ENCODE data around the gene POTEE. TPM values are rescaled to one million over a fixed set of nuclear protein-coding genes. Genes with fewer than 3 reads are reported as not detected.
A peak's percentile ranks its signal among the peaks of the same experiment; 100 is the strongest.
"Not testable (repeated sequence)": the region's sequence is repeated elsewhere in the genome, so short reads cannot be mapped to it uniquely, and the experiment has no call there.

The POTEE gene
- 1 to 10 TPM in 1 of 2 donors, under 1 TPM in 1; 0.31 to 1.6 TPM for total RNA-seq

DNA sequence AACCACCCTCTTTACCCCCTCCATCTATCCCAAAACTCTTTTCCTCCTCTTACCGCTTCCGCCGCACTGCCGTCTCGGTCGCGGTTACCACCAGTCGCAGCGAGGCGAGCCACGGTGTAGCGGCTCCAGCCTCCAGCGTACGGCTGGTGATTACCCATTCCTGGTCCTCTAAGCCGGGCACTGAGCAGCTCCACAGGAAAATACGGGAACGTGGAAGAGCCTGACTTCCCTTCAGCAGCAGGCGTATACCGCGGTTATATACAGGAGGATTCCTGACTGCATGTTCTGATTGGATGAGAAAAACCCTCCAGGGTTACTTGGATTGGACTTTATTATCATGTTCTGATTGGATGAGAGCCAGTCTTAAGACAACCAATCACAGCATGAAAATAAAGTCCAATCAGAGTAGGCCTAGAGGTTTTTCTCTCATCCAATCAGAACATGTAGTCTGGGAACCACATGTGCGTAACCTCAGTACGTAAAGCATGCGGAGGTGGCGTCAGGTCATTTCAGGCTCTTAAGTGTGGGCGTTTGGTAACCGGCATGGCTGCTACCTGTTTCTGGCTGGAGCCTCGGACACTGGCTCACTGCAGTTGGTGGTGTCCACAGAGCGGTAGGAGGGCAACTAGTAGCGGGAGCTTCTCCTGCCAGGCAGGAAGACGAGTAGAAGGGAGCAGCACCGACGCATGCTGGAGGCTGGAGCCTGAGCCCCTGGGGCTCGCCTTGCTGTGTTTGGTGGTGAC, at the start of gene POTEE:
Gene POTEE, plus strand, starts transcription at position 507 of the 743 bp plus-strand sequence. CDS start 8,867 bp downstream, outside the sequence.
- not testable (repeated sequence) for H3K4me3 Mint-ChIP-seq; H3K9me3 Mint-ChIP-seq; H3K27ac Mint-ChIP-seq; H3K27me3 Mint-ChIP-seq; H3K36me3 Mint-ChIP-seq; H3K4me1 Mint-ChIP-seq (ENCODE audit: low read depth in 2 of 2); DNase-seq (ENCODE audit: low spot score)
- ATAC-seq = peak; percentile 51 to 52

DNA sequence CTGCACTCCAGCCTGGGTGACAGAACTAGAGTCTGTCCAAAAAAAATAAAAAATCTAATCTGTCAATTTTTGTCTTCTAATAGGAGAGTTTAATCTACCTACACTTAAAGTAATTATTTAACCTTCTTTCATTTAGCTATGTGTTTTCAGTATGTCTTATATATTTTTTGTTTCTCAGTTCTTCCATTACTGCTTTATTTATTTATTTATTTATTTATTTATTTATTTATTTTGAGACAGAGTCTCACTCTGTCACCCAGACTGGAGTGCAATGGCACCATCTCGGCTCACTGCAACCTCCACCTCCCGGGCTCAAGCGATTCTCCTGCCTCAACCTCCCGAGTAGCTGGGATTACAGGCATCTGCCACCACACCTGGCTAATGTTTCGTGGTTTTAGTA, 43.8 kb upstream of the POTEE start:
- H3K27ac Mint-ChIP-seq = not testable (repeated sequence)

DNA sequence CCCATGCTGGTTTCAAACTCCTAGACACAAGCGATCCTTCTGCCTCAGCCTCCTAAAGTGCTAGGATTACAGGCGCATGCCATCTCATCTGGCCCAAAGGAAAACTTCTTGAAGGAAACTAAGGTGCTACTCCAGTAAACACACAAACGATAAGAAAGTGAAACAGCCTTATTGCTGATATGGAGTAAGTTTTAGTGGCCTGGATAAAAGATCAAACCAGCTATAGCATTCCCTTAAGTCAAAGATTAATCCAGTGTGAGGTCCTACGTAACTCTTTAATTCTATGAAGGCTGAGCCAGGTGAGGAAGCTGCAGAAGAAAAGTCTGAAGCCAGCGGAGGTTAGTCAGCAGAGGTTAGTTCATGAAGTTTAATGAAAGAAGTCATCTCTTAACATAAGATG, 40.8 kb upstream of the POTEE start:
- H3K27ac Mint-ChIP-seq = no peak overlapping the region
- no peak for DNase-seq (ENCODE audit: low spot score)
- no peaks in the 10 kb centered on the region for H3K36me3 Mint-ChIP-seq
- no peaks in the 10 kb centered on the region for H3K9me3 Mint-ChIP-seq
- H3K27me3 Mint-ChIP-seq = peaks cover 9 to 11% of the 10 kb centered on the region in 2 donors
- no peak for ATAC-seq
- H3K4me3 Mint-ChIP-seq = no peak overlapping the region
- H3K4me1 Mint-ChIP-seq (ENCODE audit: low read depth in 2 of 2) = no peaks in the 10 kb centered on the region

More for the DNA sequence above, 43.8 kb upstream of the POTEE start:
- H3K4me1 Mint-ChIP-seq (ENCODE audit: low read depth in 2 of 2); H3K36me3 Mint-ChIP-seq; ATAC-seq; H3K27me3 Mint-ChIP-seq; H3K4me3 Mint-ChIP-seq; H3K9me3 Mint-ChIP-seq; DNase-seq (ENCODE audit: low spot score): not testable (repeated sequence)

DNA sequence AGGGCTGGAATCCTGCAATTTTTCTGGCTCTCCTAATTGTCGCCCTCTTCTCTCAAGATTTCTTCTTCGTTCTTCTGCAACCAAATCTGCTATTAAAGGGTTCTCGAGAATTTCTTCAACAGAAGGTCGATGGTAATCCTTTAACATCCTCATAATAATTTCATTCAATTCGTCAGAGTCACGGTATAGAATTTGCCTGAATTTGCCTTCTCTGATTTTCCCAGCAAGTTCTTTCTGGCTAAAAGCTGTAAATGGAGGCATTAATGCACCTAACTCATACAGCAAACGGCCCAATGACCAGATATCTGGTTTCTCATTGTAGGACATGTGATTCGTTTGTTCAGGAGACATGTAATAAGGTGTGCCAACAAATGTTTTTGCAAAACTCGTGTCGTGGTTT, 31.3 kb upstream of the POTEE start:
- not testable (repeated sequence) for DNase-seq (ENCODE audit: low spot score); H3K4me3 Mint-ChIP-seq; H3K4me1 Mint-ChIP-seq (ENCODE audit: low read depth in 2 of 2); ATAC-seq; H3K9me3 Mint-ChIP-seq; H3K36me3 Mint-ChIP-seq; H3K27ac Mint-ChIP-seq
- peaks cover 23 to 27% of the 10 kb centered on the region in 2 donors for H3K27me3 Mint-ChIP-seq

DNA sequence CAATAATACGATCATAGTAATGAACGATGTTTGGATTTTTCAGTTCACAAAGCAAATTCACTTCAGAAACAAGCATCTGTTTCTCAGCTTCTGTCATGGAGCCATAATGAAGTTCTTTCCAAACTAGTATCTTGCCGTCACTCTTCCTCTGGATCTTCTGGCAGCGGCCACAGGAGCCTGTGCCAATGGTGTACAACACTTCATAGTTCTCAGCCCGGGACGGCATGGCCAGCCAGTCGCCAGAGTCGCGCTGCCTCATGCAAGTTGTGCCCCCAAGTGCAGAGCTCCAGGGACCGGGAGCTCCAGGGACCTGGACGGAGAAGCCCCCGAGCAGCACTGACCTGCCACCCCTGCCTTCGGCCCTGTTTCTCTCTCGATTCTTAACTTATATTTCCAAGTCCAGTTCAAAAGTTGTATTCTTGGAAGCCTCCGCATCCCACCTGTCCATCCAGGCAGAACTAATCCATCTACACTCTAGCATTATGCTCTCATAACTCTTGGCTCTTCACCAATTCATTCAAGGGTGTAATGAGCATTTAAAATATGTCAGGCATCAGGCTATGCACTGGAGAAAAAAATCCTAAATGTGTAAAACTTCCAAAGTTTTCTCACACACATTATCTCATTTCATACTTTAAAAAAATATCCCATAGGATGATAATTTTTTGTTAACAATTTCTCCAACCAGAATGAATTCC, 30.5 kb upstream of the POTEE start:
- peaks cover 23 to 28% of the 10 kb centered on the region in 2 donors for H3K27me3 Mint-ChIP-seq
- H3K36me3 Mint-ChIP-seq, H3K9me3 Mint-ChIP-seq: not testable (repeated sequence)

DNA sequence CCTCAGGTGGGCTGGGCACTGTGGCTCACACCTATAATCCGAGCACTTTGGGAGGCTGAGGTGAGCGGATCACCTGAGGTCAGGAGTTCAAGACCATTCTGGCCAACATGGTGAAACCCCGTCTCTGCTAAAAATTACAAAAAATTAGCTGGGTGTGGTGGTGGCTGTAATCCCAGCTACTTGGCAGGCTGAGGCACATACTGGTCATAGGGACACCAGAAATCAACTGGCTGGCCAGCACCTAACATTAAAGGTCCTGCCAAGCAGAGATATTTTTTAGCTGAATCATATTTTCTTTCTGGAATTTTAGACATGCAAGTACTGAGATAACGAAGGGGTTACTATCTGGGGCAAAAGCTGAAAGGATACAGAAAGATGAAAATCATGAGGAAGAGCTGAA, 27.9 kb upstream of the POTEE start:
- not testable (repeated sequence) for H3K36me3 Mint-ChIP-seq; H3K9me3 Mint-ChIP-seq; H3K4me1 Mint-ChIP-seq (ENCODE audit: low read depth in 2 of 2); H3K27ac Mint-ChIP-seq; DNase-seq (ENCODE audit: low spot score); H3K4me3 Mint-ChIP-seq; ATAC-seq
- peaks cover 21 to 28% of the 10 kb centered on the region in 2 donors for H3K27me3 Mint-ChIP-seq

More for the DNA sequence above, 30.5 kb upstream of the POTEE start:
- not testable (repeated sequence) for DNase-seq (ENCODE audit: low spot score); H3K4me3 Mint-ChIP-seq; H3K4me1 Mint-ChIP-seq (ENCODE audit: low read depth in 2 of 2); ATAC-seq; H3K27ac Mint-ChIP-seq

DNA sequence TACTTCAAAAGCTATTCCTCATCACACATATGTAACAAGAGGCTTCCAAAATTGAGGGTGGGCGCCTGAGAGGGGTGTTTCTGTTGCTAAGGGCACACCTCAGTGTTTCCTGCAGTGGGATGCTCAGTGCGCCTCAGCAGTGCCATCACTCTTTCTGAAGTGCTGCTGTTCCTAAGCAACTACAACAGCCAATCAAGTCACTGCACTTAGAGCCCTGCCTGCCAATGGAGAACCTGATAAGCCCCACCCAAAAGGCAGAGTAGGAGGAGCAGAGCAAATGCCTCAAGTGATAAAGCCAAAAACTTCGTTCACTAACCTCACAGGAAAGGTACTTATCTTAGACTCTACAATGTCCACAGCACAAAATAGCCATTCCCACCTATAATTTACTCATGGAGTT, 15.9 kb upstream of the POTEE start:
- H3K4me3 Mint-ChIP-seq; H3K27ac Mint-ChIP-seq; ATAC-seq; H3K4me1 Mint-ChIP-seq (ENCODE audit: low read depth in 2 of 2); H3K36me3 Mint-ChIP-seq; DNase-seq (ENCODE audit: low spot score); H3K9me3 Mint-ChIP-seq: not testable (repeated sequence)
- peaks cover 15 to 27% of the 10 kb centered on the region in 2 donors for H3K27me3 Mint-ChIP-seq

DNA sequence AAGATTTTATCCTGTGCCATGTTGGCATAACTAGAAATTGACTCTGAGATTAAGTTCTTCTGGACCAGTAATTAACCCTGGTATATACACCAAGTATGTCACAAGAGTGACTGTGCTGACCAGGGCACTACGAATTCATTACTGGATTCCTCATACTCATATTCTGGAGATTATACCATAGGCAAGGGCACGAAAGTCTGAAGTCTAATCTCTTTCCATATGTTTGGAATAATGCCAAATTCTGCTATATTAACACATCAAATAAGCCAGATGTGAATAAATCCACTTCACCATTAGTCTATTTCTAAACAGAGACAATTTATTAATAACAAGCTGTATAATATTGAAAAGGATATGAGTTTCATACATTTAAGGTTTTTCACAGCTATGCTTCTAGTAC, 13.2 kb upstream of the POTEE start:
- not testable (repeated sequence) for H3K27me3 Mint-ChIP-seq; H3K36me3 Mint-ChIP-seq; DNase-seq (ENCODE audit: low spot score); H3K4me1 Mint-ChIP-seq (ENCODE audit: low read depth in 2 of 2); ATAC-seq; H3K27ac Mint-ChIP-seq; H3K4me3 Mint-ChIP-seq; H3K9me3 Mint-ChIP-seq

DNA sequence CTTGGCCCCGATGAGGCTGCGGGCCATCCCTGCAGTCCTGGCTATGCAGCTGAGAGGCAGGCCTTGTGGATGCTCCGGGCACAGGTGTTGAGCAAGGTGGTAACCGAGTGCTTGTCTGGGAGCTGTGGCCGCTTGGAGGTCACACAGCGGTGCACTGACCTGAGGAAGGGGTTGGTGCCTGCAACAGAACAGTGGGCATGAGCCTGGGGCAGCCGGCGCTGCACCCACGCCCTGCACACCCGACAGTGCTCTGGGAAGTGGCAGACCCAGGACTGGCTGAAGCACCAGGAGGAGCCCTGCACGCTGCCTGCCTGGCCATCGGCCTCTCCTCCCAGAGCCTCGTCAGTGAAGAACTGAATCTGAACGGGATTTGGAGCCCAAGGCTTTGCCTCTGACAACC, 8.2 kb upstream of the POTEE start:
- Mint-ChIP-seq H3K27me3 (peaks cover 5 to 7% of the 10 kb centered on the region in 2 donors), H3K36me3 (no peaks in the 10 kb centered on the region), H3K4me3 (no peak overlapping the region), H3K4me1 (ENCODE audit: low read depth in 2 of 2) (no peaks in the 10 kb centered on the region), H3K9me3 (no peaks in the 10 kb centered on the region), H3K27ac (no peak overlapping the region)
- ATAC-seq (no peak), DNase-seq (ENCODE audit: low spot score) (no peak)

DNA sequence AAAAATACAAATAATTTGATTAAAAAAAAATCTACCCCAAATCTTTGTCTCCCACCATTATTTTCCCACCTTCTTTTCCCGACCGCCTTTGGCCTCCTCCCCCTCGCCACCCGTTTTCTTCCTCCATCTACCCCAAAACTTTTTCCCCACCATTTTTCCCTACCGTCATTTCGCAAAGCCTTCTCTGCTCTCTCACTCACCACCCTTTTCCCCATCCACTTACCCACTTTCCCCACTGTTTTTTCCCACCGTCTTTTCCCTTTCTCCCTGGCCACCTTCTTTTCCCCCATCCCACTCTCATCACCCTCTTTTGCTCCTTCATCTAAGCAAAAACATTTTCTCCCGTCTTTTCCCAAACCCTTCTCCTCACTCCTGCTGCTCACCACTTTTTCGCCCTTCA, 1.5 kb upstream of the POTEE start:
- ATAC-seq; H3K27ac Mint-ChIP-seq; DNase-seq (ENCODE audit: low spot score); H3K4me1 Mint-ChIP-seq (ENCODE audit: low read depth in 2 of 2); H3K36me3 Mint-ChIP-seq; H3K4me3 Mint-ChIP-seq; H3K9me3 Mint-ChIP-seq; H3K27me3 Mint-ChIP-seq: not testable (repeated sequence)

DNA sequence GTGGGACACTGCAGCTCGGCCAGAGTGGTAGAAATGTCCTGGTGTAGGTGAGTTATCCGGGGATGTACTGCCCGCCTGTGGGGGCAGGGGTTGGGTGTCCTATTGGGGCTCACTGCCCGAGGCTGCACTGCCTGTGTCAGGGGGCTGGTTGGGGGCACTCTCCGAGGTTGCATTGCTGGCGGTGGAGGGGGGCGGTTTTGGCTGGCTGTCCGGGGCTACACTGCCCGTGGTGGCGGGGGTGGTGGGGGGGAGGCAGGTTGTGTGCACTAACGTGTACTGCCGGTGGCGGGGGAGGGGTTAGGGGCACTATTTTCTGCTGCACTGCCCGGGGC, 403 bp downstream of the POTEE start:
- ATAC-seq = peak; percentile 54 to 59
- H3K4me3 Mint-ChIP-seq; H3K36me3 Mint-ChIP-seq; H3K27me3 Mint-ChIP-seq; H3K9me3 Mint-ChIP-seq; H3K4me1 Mint-ChIP-seq (ENCODE audit: low read depth in 2 of 2); H3K27ac Mint-ChIP-seq; DNase-seq (ENCODE audit: low spot score): not testable (repeated sequence)

DNA sequence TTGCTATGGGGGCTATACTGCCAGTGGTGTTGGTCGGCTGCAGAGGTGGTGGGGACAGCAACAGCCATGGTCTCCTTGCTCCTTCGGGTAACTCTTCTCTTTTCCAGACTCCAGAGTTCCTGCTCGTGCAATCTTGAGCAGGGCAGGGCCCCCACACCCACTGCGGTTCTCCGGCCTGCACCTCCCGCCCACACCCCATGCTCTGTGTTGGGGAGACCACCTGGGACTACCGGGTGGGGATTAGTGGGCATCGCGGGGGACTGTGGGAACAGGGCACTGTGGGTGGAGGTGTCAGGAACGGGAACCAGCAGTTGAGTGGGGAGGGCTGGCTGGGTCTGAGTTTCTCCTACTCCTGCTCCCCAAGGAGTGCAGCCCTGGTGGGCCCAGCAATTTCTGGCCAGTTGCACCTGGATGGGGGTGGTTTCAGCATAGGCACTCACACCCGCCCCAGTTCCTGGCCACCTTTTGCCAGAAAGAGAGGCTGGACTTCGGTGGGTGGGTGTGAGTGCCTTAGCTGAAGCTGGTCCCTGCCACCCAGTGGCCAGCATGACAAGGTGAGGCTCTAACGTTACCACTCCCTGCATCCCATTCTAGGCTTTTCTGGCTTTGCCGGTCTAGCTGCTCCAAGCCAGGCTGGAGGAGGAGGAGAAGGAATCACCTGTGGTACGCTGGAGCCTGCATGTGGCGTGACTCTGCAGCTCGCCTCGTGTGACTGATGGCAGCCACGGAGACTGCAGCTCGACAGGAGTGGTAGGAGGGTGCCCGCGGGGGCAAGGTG, 1.3 kb downstream of the POTEE start:
- DNase-seq (ENCODE audit: low spot score); H3K4me1 Mint-ChIP-seq (ENCODE audit: low read depth in 2 of 2); H3K4me3 Mint-ChIP-seq; H3K27me3 Mint-ChIP-seq; H3K36me3 Mint-ChIP-seq; H3K27ac Mint-ChIP-seq; H3K9me3 Mint-ChIP-seq: not testable (repeated sequence)
- peak in 1 of 2 donors; percentile 53 for ATAC-seq

DNA sequence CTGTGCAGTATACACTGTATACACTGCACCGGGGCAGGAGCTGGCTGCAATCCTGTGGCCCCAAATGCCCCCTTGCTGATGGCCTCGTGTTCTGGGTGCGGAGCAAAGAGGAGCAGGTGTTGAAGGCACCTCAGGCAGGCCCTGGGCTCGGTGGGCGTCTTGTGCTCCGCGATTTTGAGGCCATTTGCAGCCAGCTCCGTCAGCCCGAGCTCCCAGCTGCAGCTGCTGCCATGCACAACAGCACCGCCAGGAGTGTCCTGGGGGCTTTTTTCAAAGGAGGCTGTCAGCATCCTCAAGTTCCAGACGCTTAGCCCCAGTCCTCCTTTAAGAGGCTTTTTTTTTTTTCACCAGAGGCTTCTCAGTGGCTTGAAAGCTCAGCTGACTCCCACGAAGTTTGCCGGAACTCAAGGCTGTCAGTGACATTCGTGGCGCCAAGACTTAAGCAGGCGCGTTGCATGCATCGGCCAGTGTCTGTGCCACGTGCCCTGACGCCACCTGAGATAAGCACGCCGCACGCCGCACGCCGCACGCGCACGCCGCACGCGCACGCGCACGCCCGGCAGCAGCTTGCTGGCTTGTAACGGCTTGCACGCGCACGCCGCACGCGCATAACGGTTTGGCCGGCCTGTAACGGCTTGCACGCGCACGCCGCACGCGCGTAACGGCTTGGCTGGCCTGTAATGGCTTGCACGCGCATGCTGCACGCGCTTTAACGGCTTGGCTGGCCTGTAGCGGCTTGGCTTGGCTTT, 8.1 kb downstream of the POTEE start:
- ATAC-seq; H3K27me3 Mint-ChIP-seq; H3K4me3 Mint-ChIP-seq; H3K27ac Mint-ChIP-seq; H3K9me3 Mint-ChIP-seq; H3K4me1 Mint-ChIP-seq (ENCODE audit: low read depth in 2 of 2); DNase-seq (ENCODE audit: low spot score); H3K36me3 Mint-ChIP-seq: not testable (repeated sequence)

Data from natural killer cell treated with Interleukin-12 subunit alpha and Interleukin-12 subunit beta and Interleukin-15 and Interleukin-18, amount 100 ng/mL, for 72 hours (primary cell).